Measurements from ENCODE around the gene CCDC169.

Gene CCDC169

DNA sequence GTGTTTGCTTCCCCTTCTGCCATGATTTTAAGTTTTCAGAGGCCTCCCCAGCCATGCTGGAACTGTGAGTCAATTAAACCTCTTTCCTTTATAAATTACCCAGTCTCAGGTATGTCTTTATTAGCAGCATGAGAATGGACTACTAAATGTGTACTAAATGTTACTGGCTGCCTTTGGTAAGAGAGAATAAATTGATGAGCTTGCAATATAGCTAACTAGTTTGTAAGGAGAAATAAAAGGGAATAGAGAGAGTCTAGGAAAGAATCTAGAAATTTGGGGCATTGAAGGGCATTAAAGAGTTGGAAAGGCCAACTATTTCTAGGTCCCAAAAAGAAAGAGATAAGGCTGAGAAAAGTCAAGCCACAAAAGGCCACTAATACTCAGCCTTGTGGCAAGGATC, 77.7 kb downstream of the CCDC169 start:
- no peak for TF ChIP-seq GLIS3 (CRISPR knock-in tag; IDR thresholded peaks at IDR 0.05)
- TF ChIP-seq TOX (CRISPR knock-in tag; IDR thresholded peaks at IDR 0.05; ENCODE audit: borderline replicate concordance), result no peak
- TF ChIP-seq, protein P1, sequence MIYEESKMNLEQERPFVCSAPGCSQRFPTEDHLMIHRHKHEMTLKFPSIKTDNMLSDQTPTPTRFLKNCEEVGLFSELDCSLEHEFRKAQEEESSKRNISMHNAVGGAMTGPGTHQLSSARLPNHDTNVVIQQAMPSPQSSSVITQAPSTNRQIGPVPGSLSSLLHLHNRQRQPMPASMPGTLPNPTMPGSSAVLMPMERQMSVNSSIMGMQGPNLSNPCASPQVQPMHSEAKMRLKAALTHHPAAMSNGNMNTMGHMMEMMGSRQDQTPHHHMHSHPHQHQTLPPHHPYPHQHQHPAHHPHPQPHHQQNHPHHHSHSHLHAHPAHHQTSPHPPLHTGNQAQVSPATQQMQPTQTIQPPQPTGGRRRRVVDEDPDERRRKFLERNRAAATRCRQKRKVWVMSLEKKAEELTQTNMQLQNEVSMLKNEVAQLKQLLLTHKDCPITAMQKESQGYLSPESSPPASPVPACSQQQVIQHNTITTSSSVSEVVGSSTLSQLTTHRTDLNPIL (CRISPR knock-in tag; IDR thresholded peaks at IDR 0.05; ENCODE audit: low read depth), result no peak
- TF ChIP-seq CSDC2 (CRISPR knock-in tag; IDR thresholded peaks at IDR 0.05), result no peak
- TF ChIP-seq ARNTL (CRISPR knock-in tag; IDR thresholded peaks at IDR 0.05; ENCODE audit: borderline replicate concordance, low read depth), result no peak
- TF ChIP-seq ESRRG (CRISPR knock-in tag; IDR thresholded peaks at IDR 0.05), result no peak
- TF ChIP-seq RARB (CRISPR knock-in tag; IDR thresholded peaks at IDR 0.05), result no peak
- TF ChIP-seq, protein P2, sequence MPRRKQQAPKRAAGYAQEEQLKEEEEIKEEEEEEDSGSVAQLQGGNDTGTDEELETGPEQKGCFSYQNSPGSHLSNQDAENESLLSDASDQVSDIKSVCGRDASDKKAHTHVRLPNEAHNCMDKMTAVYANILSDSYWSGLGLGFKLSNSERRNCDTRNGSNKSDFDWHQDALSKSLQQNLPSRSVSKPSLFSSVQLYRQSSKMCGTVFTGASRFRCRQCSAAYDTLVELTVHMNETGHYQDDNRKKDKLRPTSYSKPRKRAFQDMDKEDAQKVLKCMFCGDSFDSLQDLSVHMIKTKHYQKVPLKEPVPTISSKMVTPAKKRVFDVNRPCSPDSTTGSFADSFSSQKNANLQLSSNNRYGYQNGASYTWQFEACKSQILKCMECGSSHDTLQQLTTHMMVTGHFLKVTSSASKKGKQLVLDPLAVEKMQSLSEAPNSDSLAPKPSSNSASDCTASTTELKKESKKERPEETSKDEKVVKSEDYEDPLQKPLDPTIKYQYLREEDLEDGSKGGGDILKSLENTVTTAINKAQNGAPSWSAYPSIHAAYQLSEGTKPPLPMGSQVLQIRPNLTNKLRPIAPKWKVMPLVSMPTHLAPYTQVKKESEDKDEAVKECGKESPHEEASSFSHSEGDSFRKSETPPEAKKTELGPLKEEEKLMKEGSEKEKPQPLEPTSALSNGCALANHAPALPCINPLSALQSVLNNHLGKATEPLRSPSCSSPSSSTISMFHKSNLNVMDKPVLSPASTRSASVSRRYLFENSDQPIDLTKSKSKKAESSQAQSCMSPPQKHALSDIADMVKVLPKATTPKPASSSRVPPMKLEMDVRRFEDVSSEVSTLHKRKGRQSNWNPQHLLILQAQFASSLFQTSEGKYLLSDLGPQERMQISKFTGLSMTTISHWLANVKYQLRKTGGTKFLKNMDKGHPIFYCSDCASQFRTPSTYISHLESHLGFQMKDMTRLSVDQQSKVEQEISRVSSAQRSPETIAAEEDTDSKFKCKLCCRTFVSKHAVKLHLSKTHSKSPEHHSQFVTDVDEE (CRISPR knock-in tag; IDR thresholded peaks at IDR 0.05), result no peak
- TF ChIP-seq ZNF8 (CRISPR knock-in tag; IDR thresholded peaks at IDR 0.05), result no peak
- no peak for TF ChIP-seq SNAI2 (CRISPR knock-in tag; IDR thresholded peaks at IDR 0.05)
- no peak for TF ChIP-seq ZFP30 (CRISPR knock-in tag; IDR thresholded peaks at IDR 0.05)
- no peak for TF ChIP-seq OSR1 (CRISPR knock-in tag; IDR thresholded peaks at IDR 0.05)
- no peak for TF ChIP-seq BACH2 (CRISPR knock-in tag; IDR thresholded peaks at IDR 0.05; ENCODE audit: borderline replicate concordance)
- no peak for ATAC-seq

DNA sequence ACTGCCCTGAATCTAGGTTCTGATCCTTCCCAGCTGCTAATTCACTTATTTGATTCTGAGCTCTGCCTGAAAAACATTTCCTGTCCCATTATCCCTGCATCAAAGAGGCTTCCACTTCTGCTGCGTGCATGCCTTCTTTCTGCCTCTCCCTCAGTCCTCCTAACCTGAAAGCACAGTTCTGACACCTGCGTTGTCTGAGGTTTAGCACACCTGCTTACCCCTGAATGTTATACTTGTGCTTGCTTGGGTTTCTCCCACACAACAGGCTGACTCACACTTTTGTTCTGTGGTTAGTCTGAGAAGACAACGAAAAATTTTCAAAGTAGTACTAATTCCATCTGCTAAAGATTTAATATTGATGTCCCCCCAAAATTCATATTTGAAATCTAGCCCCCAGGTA, 80.2 kb downstream of the CCDC169 start:
- no peak for TF ChIP-seq ZC3H10 (CRISPR knock-in tag; IDR thresholded peaks at IDR 0.05)
- no peak for TF ChIP-seq PPARA (CRISPR knock-in tag; IDR thresholded peaks at IDR 0.05; ENCODE audit: borderline replicate concordance)
- TF ChIP-seq, protein P3, sequence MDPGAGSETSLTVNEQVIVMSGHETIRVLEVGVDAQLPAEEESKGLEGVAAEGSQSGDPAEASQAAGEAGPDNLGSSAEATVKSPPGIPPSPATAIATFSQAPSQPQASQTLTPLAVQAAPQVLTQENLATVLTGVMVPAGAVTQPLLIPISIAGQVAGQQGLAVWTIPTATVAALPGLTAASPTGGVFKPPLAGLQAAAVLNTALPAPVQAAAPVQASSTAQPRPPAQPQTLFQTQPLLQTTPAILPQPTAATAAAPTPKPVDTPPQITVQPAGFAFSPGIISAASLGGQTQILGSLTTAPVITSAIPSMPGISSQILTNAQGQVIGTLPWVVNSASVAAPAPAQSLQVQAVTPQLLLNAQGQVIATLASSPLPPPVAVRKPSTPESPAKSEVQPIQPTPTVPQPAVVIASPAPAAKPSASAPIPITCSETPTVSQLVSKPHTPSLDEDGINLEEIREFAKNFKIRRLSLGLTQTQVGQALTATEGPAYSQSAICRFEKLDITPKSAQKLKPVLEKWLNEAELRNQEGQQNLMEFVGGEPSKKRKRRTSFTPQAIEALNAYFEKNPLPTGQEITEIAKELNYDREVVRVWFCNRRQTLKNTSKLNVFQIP (CRISPR knock-in tag; IDR thresholded peaks at IDR 0.05; ENCODE audit: borderline replicate concordance, low read depth), result no peak
- TF ChIP-seq OSR1 (CRISPR knock-in tag; IDR thresholded peaks at IDR 0.05), result no peak
- TF ChIP-seq ZNF8 (CRISPR knock-in tag; IDR thresholded peaks at IDR 0.05), result no peak

DNA sequence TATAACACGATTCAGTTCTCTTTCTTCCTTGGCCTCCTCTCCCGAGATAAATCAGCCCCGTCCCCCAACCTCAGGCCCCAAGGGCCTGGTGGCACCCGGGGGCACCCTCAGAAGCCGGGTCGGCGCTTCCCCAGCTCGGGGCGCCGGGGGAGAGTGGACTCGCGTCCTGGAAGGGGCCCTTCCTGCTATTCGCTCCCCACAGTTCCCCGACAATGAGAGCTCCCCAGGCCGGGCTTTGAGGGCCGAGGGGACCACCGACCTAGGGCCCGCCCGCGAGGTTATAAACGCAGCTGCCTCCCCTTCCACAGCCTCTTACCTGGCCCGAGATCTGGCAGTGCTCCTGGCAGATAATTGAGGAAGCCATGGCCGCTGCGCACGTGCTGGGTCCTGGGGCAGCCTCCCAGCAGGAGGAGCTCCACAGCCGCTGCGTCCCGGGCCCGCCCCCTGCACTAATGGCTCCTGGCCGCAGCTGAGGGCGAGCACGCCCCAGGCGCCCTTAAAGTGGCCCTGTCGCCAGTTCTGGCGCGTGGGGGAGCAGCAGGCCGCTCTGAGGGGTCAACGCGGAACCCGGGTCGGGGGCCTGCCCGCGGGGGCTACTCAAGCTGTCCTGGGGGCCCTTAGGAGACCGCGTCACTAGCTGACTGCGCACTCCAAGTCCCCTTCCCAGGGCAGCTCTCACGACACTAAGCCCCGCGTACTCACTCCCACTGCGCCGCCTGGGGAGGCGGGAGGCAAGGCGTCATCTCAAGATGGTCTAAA, 83.3 kb downstream of the CCDC169 start, which contains the start of gene SOHLH2:
TSS of gene SOHLH2 (minus strand) at position 394 of the 759 bp plus-strand sequence. CDS start at position 364, 30 bp downstream.
- ATAC-seq, result no peak
- TF ChIP-seq CSDC2 (CRISPR knock-in tag; IDR thresholded peaks at IDR 0.05) (no peak), ESRRG (CRISPR knock-in tag; IDR thresholded peaks at IDR 0.05) (no peak), OSR1 (CRISPR knock-in tag; IDR thresholded peaks at IDR 0.05) (no peak), PPARA (CRISPR knock-in tag; IDR thresholded peaks at IDR 0.05; ENCODE audit: borderline replicate concordance) (no peak), ZNF565 (CRISPR knock-in tag; conservative IDR thresholded peaks at IDR 0.05; ENCODE audit: low read depth) (no peak), SNAI2 (CRISPR knock-in tag; IDR thresholded peaks at IDR 0.05) (no peak)
- TF ChIP-seq, protein P1 (CRISPR knock-in tag; IDR thresholded peaks at IDR 0.05; ENCODE audit: low read depth), result no peak
- TF ChIP-seq, protein P2 (CRISPR knock-in tag; IDR thresholded peaks at IDR 0.05), result no peak

More for the DNA sequence above, 80.2 kb downstream of the CCDC169 start:
- ATAC-seq, result no peak
